SK-N-MC (cell line): Measurements from ENCODE around the gene TMEM213.

Source experiments
- DNase-seq: peaks from one replicate; pipeline ENCODE4 v3.0.0-alpha.2; 2011; ENCODE audit warnings: low read depth, low spot score
- H3K27ac ChIP-seq: fragments of 200-600 bp; sonication (generic); 2 replicates; pipeline ENCODE4 v1.5.1; 2016; ENCODE audit warnings: mixed run types
- H3K36me3 ChIP-seq: fragments of 200-600 bp; sonication (generic); 2 replicates; pipeline ENCODE4 v1.6.1; 2017; ENCODE audit warnings: antibody characterized with exemption, low read length, mixed read lengths; ENCODE audit not compliant: insufficient read depth
- H3K4me3 ChIP-seq: fragments of 200-600 bp; sonication (generic); 2 replicates; pipeline ENCODE4 v1.5.1; 2016
- H3K9ac ChIP-seq: fragments of 200-600 bp; sonication (generic); 2 replicates; pipeline ENCODE4 v1.8.0; 2017; ENCODE audit warnings: mixed run types, mixed read lengths; ENCODE audit not compliant: insufficient read length
- H3K9me3 ChIP-seq: fragments of 200-600 bp; sonication (generic); 2 replicates; pipeline ENCODE4 v1.6.1; 2017; ENCODE audit warnings: low read depth, mild to moderate bottlenecking, antibody characterized with exemption, low read length, moderate library complexity, mixed read lengths
- EZH2 ChIP-seq: fragments of 200-600 bp; sonication (generic); IDR thresholded peaks from one replicate; pipeline ENCODE4 v1.6.1; 2017; ENCODE audit warnings: antibody characterized with exemption
- FOXP2 ChIP-seq: optimal IDR thresholded peaks from 2 replicates; pipeline ENCODE3; 2011; ENCODE audit warnings: mild to moderate bottlenecking, moderate library complexity; ENCODE audit not compliant: insufficient read depth; ENCODE audit errors: extremely low read length, control extremely low read depth
- POLR2AphosphoS5 ChIP-seq: IDR thresholded peaks from 2 replicates; pipeline ENCODE4 v1.6.1; 2012; ENCODE audit warnings: mild to moderate bottlenecking, low read depth, low read length, borderline replicate concordance

The TMEM213 gene

DNA sequence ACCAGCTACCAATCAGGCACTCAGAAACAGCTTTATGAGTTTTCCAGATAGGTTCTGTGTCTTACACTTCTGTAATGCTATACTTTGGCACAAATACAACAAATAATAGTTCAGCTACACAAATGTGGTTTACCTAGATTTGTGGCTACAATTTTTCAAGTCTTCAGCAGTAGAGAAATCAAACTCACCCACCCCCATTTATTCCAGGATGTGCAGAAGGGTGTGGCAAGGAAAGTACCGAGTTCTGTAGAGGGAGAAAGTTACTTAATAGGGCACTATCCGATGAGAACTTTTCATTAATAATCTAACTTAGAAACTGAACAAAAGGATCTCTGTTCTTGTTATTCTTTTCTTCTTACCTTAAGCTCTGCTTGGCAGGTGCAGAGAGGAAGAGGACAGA lies 30.5 kb downstream of the TMEM213 start:
- no peak overlapping the region for H3K27ac ChIP-seq
- H3K9me3 ChIP-seq = no peaks in the 10 kb centered on the region
- DNase-seq = no peak
- no peak overlapping the region for H3K9ac ChIP-seq
- H3K36me3 ChIP-seq = no peaks in the 10 kb centered on the region
- H3K4me3 ChIP-seq = no peak overlapping the region
- no peak for TF ChIP-seq FOXP2
- TF ChIP-seq EZH2 = no peak
- TF ChIP-seq POLR2AphosphoS5 = no peak

DNA sequence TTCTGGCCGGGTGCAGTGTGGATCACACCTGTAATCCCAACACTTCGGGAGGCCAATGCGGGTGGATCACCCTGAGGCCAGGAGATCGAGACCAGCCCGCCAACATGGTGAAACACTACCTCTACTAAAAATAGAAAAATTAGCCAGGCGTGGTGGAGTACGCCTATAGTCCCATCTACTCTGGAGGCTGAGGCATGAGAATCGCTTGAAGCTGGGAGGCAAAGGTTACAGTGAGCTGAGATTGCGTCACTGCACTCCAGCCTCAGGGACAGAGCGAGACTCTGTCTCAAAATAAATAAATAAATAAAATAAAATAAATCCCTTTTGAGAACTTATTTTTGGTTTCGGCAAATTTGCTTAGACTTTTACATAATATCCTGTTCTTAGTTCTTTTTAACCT lies 31.5 kb downstream of the TMEM213 start:
- H3K9ac ChIP-seq = no peak overlapping the region
- TF ChIP-seq FOXP2 (no peak), POLR2AphosphoS5 (no peak), EZH2 (no peak)
- no peak overlapping the region for H3K4me3 ChIP-seq

DNA sequence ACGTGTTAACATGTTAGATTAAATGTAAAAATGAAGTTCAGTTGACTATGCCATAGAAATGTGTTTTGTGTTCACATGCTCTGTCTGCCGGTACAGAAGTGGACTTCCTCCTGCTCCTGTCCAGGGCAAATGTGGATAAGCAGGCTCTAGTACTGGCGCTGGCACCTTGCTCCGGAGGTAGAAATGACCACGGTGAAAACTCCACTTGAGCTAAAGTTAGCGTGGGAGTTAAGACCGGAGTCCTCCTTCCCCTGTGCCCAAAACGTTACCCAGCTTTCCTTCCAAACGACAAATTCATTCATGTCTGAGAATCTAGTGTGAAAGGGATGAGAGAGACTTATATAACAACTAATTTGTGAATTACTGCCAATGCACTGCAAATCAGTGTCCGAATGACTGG lies 35.2 kb downstream of the TMEM213 start:
- H3K4me3 ChIP-seq = no peak overlapping the region
- no peaks in the 10 kb centered on the region for H3K36me3 ChIP-seq
- H3K9me3 ChIP-seq = no peaks in the 10 kb centered on the region
- TF ChIP-seq EZH2 (no peak), FOXP2 (no peak), POLR2AphosphoS5 (no peak)
- no peak overlapping the region for H3K27ac ChIP-seq
- H3K9ac ChIP-seq = no peak overlapping the region
- DNase-seq = no peak

More for the DNA sequence above, 31.5 kb downstream of the TMEM213 start:
- DNase-seq = no peak
- Histone ChIP-seq H3K27ac (no peak overlapping the region), H3K9me3 (no peaks in the 10 kb centered on the region), H3K36me3 (no peaks in the 10 kb centered on the region)

DNA sequence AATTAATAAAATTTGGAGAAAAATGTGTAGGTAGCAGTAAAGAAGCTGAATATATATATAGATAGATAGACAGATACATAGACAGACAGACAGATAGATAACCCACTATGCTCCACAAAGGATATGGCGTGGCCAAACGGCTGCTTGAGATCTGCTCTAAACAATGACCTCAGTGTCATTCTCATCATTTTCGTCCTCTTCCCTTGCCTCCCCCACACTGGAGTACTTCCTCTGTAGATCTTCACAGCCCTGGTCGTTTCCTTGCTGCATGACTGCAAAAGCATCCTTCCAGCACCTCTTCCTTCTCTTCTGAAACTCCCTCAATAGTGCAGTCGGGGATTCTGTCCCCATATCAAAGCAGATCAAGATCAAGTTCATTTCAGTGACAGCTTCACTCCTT lies 35.8 kb downstream of the TMEM213 start:
- no peaks in the 10 kb centered on the region for H3K9me3 ChIP-seq
- DNase-seq = no peak
- no peaks in the 10 kb centered on the region for H3K36me3 ChIP-seq
- TF ChIP-seq EZH2 (no peak), POLR2AphosphoS5 (no peak), FOXP2 (no peak)
- H3K27ac ChIP-seq = no peak overlapping the region
- H3K9ac ChIP-seq = no peak overlapping the region
- no peak overlapping the region for H3K4me3 ChIP-seq

DNA sequence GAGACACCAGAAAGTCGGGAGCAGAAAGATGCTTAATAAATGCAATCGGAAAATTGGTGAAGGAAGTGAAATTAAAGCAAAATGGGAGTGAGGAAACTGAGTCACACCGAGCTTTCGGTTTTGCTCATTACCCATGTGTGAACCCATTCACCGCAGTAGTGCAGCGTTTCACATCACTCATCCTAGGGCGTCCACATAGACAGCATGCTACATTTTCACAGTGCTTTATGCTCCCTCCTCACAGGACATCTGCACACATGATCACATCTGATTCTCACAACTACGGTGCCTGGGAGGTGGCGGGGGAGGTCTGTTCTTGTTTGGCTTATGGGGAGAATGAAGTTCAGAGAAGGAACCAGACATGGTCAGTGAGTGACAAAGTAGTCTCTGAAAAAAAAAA lies 36.8 kb downstream of the TMEM213 start:
- H3K36me3 ChIP-seq = no peaks in the 10 kb centered on the region
- no peak overlapping the region for H3K4me3 ChIP-seq
- H3K27ac ChIP-seq = no peak overlapping the region
- no peak overlapping the region for H3K9ac ChIP-seq
- TF ChIP-seq FOXP2 = no peak
- TF ChIP-seq EZH2 = no peak
- no peak for TF ChIP-seq POLR2AphosphoS5
- H3K9me3 ChIP-seq = no peaks in the 10 kb centered on the region
- DNase-seq = no peak

DNA sequence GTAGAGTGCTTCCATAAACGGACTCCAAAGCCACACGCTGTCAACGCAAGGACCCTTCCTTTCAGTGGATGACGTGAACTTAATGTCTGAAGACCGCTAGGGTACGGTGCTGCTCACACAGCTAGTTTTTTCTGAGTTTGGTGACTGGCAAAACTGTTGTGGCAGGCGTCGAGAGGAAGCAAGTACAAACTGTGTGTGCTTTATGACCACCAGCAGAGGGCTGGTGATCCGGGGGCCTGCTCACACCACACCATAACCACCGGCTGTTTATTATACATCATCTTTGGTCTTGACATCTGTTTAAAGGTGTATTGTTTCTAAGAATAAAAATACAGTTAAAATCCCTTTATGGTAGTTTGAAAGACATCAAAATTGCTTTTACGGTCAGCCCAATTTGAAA lies 37.3 kb downstream of the TMEM213 start:
- Histone ChIP-seq H3K9ac (no peak overlapping the region), H3K4me3 (no peak overlapping the region), H3K36me3 (no peaks in the 10 kb centered on the region), H3K27ac (no peak overlapping the region), H3K9me3 (no peaks in the 10 kb centered on the region)
- TF ChIP-seq POLR2AphosphoS5 (no peak), FOXP2 (no peak), EZH2 (no peak)
- DNase-seq = no peak

DNA sequence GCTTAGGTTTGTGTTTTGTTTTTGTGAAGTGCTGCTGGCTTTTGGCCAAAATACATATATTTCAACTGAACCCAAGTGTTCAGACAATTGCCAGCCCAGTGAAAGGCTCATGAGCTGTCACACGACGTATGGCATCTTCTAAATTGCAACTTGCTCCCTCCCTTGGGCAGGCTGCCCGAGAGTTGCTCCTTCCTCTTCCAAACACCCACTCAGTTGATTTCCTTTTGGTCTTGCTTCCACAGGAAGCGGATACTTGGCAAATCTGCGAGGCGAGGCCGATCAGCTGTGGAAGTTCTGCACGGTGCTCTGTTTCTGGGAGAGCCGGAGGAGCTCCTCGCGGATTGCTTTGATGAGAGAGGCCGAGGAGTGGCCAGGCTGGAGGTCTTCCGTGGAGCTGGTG lies 39.8 kb downstream of the TMEM213 start:
- Histone ChIP-seq H3K4me3 (no peak overlapping the region), H3K9me3 (no peaks in the 10 kb centered on the region), H3K9ac (no peak overlapping the region), H3K36me3 (no peaks in the 10 kb centered on the region), H3K27ac (no peak overlapping the region)
- no peak for DNase-seq
- TF ChIP-seq EZH2 (no peak), POLR2AphosphoS5 (no peak), FOXP2 (no peak)

DNA sequence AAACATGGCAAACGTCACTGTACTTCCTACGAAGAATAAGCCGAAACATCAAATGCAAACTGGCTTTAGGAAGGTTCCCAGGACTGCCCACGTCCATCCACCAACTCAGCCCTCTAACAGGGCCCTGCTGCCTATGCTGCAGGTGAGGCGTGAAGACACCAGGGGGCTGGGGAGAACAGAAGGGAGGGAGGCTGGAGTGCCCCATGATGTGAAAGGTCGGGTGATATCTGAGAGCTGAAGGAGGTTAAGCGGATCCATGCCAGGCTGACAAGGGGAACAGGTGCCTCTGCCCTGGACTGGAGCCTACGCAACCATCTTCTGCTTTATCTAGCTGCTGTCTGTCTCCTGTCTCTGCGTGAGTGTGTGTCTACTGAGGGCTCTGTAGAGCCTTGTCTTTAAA lies 40.4 kb downstream of the TMEM213 start:
- DNase-seq = no peak
- Histone ChIP-seq H3K36me3 (no peaks in the 10 kb centered on the region), H3K9me3 (no peaks in the 10 kb centered on the region), H3K27ac (no peak overlapping the region), H3K4me3 (no peak overlapping the region), H3K9ac (no peak overlapping the region)
- TF ChIP-seq FOXP2 (no peak), EZH2 (no peak), POLR2AphosphoS5 (no peak)

DNA sequence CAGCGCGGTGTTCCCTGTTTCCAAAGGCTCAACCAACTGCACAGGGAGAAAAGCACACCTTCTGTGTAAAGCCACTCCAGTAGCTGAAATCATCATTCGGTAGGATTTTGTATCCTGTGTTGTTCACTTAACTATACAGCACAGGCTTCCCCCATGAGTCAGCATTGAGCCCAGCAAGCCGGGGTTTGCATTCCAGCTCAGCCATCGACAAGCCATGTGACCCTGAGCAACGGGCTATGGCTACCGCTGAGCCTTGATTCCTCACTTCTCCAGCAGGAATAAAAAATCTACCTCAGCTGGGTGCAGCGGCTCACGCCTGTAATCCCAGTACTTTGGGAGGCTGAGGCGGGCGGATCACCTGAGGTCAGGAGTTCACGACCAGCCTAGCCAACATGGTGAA lies 44.3 kb downstream of the TMEM213 start:
- no peak for DNase-seq

DNA sequence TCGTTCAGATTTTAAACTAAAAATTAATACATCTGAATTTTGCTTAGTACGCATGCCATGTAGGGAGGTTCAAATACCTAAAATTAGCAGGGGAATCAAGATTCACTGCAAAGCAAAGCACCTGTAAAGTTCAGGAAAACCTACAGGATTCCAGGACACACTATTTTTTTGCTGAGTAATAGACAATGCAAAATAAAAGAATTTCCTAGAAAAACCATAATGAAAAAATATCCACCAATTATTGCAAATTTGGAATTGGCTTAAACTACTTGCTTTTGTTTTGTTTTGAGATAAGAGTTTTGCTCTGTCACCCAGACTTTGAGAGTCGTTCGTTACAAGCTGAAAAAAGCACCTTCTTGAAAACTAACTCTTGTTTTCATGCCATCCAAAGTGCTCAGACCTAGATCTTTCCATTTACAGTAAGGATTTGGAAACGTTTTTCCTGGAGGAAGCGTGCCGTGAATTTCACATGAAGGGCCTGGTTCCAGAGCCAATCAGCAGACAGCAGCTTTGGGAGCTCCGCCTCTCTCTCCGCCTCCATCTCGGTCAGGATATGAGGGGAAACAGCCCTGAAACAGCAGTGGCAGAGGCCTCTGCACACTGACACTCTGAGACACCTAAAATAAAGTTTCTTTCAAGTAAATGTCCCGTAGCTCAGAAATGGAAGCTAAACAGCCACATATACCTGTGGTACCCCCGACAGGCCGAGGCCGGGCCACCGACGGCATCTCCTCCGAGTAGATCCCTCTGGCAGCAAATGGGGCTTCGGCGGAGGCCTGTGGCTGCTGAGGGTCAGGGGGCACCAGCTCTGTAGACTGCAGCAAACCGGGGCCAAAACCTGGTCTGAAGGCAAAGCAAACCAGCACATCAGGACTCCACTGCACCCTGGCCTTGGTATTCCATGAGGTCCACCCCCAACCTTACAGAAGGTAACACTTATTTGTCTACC lies 46.1 kb downstream of the TMEM213 start:
- Histone ChIP-seq H3K4me3 (no peak overlapping the region), H3K27ac (no peak overlapping the region), H3K9ac (no peak overlapping the region), H3K9me3 (no peaks in the 10 kb centered on the region), H3K36me3 (no peaks in the 10 kb centered on the region)
- TF ChIP-seq FOXP2 (no peak), POLR2AphosphoS5 (no peak), EZH2 (no peak)
- no peak for DNase-seq

More for the DNA sequence above, 44.3 kb downstream of the TMEM213 start:
- Histone ChIP-seq H3K36me3 (no peaks in the 10 kb centered on the region), H3K4me3 (no peak overlapping the region), H3K9ac (no peak overlapping the region), H3K27ac (no peak overlapping the region), H3K9me3 (no peaks in the 10 kb centered on the region)
- TF ChIP-seq FOXP2 = no peak
- no peak for TF ChIP-seq POLR2AphosphoS5
- TF ChIP-seq EZH2 = no peak
